Right ventricle myocardium superior (tissue), 1 donor: ENCODE measurements around the gene KDELR1. TPM values are rescaled to one million over a fixed set of nuclear protein-coding genes. Genes with fewer than 3 reads are reported as not detected.
A peak's percentile ranks its signal among the peaks of the same experiment; 100 is the strongest.

ENCODE experiments used
- ATAC-seq: fragments of 200-7000 bp; cut with Tn5 transposase; one replicate; pipeline ENCODE4 v1.9.1; 2020; ENCODE audit warnings: mild to moderate bottlenecking; ENCODE audit not compliant: poor library complexity
- DNase-seq: peaks from one replicate; pipeline ENCODE4 v3.0.0-alpha.2; 2020
- intact Hi-C: fragments of 100-400 bp; cut with DNase I; formaldehyde crosslinking; loops from one replicate; pipeline ENCODE4 v1.11.2; 2022
- total RNA-seq: library from RNA; stranded (reverse); fragmentation: NEBNext Ultra II Directional; extraction: Animal tissue kit (Norgen Biotek cat#: 25700); gene quantifications from one replicate; pipeline ENCODE4 v1.2.1, GENCODE V29; 2021
- donor health status: DM: no; HTN: yes; CAD: no; lungs with severe emphysema.

The KDELR1 gene
- total RNA-seq, 1 donor from 2014 or later, result 69.5 TPM

DNA sequence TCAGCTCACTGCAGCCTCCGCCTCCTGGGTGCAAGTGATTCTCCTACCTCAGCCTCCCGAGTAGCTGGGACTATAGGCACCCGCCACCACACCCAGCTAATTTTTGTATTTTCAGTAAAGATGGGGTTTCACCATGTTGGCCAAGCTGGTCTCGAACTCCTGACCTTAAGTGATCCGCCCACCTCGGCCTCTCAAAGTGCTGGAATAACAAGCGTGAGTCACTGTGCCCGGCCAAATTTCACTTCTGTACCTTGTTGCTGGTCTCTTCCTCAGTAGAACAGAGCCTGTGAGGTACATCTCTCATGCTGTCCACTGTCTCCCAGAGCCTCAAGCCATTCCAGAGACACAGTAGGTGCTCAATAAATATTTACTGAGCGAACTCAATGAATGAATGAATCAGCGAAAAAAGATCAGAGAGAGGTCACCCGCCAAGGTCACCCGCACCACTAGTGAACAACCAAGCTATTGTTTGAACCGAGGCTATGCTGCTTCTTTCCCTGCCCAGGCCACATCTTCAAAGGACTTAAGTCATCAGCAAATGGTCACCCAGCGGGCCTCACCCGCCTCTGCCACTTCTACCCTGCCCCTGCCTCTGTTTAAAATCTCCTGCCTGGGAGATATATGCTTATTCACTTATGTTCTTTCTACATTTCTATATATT lies 36.9 kb downstream of the KDELR1 start:
- intact Hi-C loops, result no loop called here
- DNase-seq, result no peak
- ATAC-seq, result no peak

DNA sequence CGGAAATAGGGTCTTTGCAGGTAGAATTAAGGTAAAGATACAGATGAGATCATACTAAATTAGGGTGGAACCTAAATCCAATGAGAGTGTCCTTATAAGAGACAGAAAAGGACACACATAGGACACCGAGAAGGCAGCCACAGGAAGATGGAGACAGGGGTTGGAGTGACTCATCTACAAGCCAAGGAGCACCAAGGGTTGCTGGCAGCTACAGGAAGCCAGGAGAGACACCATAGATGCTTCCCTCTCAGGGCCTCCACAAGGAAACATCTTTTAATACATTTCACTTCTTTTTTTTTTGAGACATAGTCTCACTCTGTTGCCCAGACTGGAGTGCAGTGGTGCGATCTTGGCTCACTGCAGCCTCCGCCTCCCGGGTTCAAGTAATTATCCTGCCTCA lies 37.7 kb downstream of the KDELR1 start:
- intact Hi-C loops, result no loop called here
- ATAC-seq, result no peak
- DNase-seq, result no peak

DNA sequence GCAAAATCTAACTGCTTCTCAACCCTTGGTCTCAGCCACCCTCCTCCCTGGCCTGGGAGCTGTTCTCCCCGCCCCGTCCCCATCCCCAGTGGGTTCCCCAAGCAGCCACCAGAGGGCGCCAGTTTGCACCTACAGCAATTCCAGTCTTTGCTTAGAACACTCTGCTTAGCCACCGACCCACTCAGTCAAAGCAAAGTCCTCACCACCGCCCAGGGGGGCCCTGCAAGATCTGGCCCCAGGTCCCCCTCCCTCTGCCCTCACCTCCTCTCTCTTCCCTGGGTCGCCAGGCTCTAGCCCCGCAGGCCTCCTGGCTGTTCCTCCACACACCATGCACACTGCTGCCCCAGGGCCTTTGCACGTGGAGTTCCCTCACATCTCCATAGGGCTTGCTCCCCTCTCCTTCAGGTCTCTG lies 40.0 kb downstream of the KDELR1 start:
- intact Hi-C loops, result no loop called here
- ATAC-seq (peak; percentile 67), DNase-seq (peak; percentile 85)

DNA sequence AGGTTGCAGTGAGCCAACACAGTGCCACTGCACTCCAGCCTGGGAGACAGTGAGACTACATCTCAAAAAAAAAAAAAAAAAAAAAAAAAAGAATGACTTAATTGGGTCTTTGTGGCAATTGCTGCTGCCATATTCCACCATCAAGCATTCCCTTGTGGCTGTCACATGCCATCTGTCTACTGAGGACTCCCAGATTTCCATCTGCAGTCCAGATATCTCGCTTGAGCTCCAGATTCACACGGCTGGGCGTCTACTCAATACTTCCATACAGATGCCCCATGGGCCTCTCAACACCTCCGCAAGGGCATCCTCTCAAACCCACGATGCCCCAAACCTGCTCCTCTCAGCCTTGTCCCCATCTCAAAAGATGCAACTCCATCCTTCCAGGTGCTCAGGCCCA lies 40.5 kb downstream of the KDELR1 start:
- intact Hi-C loops, result no loop called here
- no peak for DNase-seq
- no peak for ATAC-seq

DNA sequence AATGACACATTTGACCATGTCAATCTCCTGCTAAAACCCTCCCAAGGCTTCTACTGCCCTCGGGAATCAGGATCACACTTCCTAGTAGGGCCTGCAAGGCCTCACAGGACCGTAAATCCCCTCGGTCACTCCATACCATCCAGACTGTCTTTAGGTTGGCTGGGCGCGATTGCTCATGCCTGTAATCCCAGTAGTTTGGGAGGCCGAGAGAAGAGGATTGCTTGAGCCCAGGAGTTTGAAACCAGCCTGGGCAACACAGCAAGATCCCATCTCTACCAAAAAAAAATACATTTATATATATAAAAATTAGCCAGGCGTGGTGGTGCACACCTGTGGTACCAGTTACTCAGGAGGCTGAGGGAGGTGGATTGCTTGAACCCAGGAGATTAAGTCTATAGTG lies 42.6 kb downstream of the KDELR1 start:
- ATAC-seq, result no peak
- intact Hi-C loops, result no loop called here
- DNase-seq, result no peak

DNA sequence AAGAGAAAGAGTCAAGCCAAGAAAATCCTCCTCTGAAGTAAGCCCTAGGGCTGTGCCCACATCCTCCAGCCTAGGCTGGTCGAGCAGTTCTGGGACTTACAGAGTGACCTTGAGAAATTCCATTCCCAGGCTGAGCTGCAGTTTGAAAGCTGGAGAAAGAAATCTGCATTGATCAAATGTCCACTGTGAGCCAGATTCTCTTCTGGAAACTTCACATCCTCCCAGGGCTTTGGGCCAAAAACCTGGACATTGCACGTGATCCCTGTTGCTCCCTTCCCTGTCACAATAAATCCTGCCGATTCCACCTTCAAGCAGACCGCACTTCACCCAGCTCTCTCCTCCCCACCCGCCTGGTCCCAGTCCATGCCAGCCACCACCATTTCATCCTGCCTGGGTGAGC lies 43.3 kb downstream of the KDELR1 start:
- intact Hi-C loops, result no loop called here
- peak; percentile 56 for ATAC-seq
- no peak for DNase-seq

DNA sequence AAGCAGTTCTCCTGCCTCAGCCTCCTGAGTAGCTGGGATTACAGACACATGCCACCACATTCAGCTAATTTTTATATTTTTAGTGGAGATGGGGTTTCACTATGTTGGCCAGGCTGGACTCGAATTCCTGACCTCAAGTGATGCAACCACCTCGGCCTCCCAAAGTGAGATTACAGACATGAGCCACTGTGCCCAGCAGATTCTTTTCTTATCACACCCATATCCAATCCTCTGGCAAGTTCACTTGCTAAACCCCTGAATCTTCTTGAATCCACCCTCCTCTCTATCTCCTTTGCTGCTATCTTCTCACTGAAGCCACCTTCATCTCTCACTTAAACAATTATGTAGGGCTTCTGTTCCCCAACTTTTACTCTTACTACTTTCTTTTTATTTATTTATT lies 45.2 kb downstream of the KDELR1 start:
- no peak for DNase-seq
- intact Hi-C loops, result no loop called here
- no peak for ATAC-seq

DNA sequence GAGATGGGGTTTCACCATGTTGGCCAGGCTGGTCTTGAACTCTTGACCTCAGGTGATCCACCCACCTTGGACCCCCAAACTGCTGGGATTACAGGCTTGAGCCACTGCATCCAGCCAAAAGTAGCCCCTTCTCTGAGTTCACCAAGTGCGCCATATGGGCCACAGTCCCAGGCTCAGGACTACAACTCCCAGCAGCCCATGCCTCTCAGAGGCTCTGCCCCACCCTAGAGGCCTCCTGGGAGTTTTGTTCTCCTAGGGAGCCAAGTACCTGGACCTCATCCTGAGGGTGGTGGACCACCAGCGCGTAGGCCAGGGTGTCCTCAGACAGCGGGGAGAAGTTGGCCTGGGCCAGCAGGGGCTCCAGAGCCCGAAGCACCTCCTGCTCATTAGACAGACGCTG lies 46.5 kb downstream of the KDELR1 start:
- ATAC-seq (no peak), DNase-seq (no peak)
- intact Hi-C loops, result no loop called here

DNA sequence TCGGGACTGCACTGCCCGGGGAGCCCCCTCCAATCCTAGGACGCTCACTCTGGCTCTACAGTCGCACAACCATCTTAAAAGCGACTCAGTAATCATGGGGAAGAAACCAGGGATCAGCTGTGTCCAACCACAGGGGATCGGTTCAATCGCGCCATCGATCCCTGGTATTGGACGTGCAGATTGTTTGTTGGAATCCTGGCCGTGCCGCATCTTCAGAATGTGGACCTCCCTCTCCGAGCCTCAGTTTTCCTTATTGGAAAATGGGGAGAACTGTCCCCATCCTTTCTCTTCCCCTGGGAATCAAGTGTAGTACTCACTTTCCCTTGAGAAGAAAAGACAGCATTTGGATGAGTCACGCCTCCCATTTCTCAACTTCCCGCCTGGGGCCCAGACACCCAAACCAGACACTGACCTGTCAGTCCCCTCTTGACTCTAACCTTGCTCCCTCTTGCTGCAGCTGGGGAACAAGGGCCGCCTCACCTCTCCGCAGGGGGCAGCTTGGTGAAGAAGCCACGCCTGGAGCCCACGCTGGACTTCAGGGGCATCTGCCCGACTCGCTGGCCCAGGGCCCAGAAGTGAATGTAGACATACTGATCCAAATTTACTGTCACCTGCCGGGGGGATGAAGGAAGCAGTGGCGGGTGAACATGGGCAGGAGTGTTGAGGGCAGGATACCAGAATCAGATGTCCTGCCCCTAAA lies 48.4 kb downstream of the KDELR1 start:
- ATAC-seq (no peak), DNase-seq (no peak)
- intact Hi-C loops, result no loop called here

DNA sequence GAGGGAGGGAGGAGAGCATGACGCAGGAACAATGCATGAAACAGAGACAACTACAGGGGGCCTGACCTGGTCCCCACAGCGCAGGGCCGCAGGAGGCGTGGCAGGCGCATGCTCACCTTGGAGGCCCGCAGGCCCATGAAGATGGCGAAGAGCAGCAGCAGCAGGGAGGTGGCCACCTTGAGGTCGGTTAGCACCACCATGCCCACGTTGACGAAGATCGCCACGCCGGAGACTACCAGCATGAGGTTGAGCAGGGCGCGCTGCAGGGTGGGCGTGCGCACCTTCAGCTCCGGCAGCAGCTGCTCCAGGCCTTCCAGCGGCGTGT lies 49.0 kb downstream of the KDELR1 start:
- DNase-seq, result no peak
- intact Hi-C loops, result no loop called here

DNA sequence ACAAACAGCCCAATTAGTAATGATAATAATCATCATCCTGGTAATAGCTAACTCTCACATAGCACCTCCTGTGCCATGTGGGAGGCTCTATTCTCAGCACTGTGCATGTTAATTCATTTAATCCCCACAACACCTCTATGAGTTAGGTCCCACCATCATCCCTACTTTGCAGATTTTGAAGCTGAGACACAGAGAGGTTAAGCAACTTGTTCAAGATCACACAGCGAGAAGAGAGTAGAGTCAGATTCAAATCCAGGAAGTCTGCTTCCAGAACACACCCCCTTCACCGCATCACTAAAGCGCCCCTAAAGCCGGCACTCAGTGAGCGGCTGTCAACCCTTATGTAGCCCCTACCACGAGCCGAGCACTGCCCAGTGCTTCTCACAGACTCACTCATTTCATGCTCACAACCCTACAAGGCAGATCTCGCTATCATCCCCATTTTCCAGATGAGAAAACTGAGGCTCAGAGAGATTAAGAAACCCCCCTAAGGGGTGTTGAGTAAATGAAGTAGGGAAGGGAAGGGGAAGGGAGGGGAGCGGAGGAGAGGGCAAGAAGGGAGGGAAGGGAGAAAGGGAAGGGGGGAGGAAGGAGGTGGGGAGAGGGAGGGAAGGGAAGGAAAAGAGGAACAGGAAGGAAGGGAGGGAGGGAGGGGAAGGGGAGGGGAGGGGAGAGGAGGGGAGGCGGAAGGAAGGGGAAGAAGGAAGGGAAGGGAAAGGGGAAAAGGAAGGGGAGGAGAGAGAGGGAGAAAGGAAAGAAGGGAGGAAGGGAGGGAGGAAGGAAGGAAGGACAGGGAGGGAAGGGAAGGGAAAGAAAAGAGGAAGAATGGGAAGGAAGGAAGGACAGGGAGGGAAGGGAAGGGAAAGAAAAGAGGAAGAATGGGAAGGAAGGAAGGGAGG lies 49.6 kb downstream of the KDELR1 start:
- DNase-seq (no peak), ATAC-seq (no peak)

More for the DNA sequence above, 49.0 kb downstream of the KDELR1 start:
- no peak for ATAC-seq

DNA sequence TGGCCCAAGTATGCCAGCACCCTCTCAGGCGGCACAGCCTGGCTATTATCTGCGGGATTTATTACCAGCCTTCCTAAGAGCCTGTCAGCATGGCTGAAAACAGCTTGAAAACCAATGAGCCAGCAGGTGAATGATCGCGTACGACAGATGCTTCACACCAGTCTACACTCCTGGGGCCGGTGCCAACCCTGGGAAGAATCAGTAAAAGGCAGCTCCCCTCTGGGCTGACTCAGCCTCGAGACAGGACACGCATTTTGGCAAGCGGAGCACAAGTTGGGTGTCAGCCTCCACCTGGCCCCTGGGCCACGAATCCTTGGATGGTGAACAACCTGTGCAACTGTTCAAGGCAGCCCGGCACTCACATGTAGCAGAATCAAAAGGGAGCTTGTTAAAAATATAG lies 50.4 kb downstream of the KDELR1 start:
- DNase-seq, result no peak
- ATAC-seq, result no peak
- intact Hi-C loops, result no loop called here

More for the DNA sequence above, 49.6 kb downstream of the KDELR1 start:
- intact Hi-C loops, result no loop called here

DNA sequence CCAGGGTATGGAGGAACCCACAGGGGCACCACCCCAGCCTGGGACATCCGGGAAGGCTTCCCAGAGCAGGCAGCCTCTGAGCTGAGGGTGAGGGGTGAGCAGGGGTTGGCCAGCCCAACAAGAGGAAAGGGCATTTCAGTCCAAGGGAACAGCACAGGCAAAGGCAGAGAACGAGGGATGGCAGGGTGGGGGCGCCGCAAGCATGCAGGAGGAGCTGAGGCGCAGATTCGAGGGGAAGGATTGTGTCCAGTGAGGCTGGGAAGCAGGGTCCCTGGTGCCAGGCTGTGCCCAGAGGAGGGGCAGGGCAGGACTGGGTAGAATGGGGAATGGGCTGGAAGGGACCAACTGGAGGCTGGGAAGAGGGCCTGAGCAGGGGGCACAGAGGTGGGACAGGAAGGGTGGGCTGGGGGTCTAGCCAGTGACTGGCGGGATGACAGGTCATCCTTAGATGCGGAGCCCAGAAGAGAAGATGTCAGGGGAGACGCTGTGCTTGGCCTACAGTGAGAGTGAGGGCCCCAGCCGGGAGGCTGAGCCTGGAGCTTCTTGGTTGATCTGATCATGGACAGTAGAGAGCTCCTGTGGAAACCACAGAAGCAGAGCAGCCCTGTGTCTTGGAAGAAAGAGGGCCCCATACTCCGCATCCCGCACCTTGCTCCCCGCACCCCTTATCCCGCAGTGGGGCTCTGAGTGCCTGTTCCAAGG lies 52.4 kb downstream of the KDELR1 start:
- DNase-seq (no peak), ATAC-seq (no peak)
- intact Hi-C loops, result no loop called here

DNA sequence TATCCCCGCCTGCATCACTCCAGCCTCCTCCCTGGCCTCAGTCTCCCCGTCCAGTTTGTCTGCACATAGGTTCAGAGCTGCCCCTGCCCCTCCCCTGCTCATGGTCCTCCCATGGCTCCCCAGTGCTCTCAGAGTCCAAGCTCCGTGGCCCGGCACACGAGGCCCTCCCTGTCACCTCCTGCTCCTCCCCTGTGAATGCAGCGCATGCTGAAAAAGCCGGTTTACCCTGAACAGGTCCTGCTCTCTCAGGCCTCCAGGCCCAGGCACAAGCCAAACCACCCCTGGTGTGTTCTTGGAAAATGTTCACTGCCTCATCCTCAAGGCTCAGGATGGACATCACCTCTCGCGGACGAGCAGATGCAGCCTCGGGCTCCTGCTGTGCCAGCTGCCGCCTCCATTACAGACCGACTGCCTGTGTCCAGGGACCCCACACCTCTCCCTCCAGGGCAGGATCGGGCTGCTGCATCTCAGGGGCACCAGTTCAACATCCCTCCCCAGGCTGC lies 53.0 kb downstream of the KDELR1 start:
- DNase-seq (no peak), ATAC-seq (no peak)
- intact Hi-C loops, result no loop called here

DNA sequence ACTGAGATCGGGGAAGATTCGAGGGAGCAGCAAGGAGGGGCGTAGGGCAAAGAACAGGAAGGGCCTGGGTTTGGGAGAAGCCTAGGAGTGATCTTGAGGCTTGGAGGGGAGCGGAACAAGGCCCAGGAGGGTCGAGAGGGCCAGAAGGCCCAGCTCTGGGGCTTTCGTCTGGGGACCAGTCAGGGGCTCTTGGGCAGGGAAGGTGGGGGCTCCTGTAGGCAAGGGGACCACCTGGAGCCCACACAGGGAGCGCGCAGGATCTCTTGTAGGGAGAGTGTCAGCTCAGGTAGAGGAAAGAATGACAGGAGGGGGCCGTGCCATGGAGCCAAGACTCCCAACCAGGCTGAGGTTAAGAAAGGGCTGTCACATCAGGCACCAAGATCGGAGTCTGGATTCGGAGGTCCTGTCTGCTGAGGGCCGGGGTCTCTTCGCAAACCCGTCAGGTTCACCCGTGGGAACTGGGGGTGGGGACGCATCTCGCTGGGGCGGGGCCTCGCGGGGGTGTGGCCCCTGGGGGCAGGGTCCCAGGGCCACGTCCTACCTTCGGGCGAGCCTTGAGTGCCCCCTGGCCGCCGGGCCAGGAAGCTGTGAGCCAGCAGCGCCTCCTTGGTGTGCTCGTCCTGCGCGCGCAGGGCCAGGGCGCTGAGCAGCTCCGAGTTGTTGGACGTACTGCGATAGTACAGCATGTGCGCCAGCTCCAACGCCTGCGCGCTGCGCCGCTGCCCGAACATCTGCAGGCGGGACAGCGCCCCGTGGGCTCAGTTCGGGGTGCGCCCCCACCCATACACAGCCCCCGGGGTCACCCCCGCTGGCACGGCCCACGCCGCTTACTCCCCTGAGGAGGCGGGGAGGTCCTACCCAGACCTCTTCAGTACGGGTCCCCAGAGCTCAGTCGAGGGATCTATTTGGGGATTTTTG lies 57.6 kb downstream of the KDELR1 start:
- DNase-seq, result peak; percentile 96
- ATAC-seq, result peak; percentile 81
- intact Hi-C loops, result no loop called here

DNA sequence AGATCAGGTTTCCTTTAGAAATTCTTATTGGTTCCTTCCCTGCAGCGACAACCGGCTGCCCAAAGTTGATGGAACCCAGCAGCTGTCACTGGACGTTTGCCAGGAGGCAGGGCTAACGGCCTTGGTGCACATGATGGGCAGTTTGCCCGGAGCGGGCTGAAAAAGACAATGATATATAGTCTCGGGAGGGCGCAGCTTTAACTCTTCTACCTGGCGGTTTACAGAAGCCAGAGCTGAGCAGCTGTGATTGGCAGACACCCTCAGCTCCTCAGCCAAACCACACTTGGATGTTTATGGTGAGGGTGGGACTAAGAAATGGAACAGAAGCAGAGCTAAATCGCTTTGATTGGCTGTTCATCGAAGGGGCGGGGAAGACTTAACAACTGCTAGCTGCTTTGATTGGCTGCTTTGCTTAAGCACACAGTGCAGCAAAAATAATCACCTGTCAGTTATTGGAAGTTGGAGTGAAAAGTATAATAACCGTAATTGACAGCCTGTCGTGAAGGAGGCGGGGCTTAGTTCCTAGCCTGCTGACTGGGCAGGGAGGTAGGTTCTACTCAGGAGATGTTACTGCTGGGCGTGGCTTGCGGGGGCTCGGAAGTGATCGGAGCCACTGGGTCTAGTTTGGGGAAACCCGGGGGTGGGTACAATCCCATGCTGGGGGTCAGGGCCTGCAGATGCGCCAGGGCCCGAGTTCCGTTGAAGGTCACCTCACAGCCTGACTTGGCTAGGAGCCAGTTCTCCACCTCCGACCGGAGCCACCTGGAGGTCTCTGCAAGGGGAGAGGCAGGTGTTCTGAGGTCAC lies 58.5 kb downstream of the KDELR1 start:
- peak; percentile 82 for ATAC-seq
- peak; percentile 93 for DNase-seq
- intact Hi-C loops, result no loop called here
